ENCODE results near the gene PDCD1. TPM values are rescaled to one million over a fixed set of nuclear protein-coding genes. Genes with fewer than 3 reads are reported as not detected.

Gene PDCD1
- total and polyA plus RNA-seq, 2 of the 8 experiments (the other 6 are each of a cell fraction or from before 2014, with no cell fraction given): 0.48 to 1.1 TPM

- TF ChIP-seq GABPA (IDR thresholded peaks at IDR 0.05; ENCODE audit: borderline replicate concordance, insufficient read depth, low read length) (0 out of 2 replicates have a peak, but pooled peaks have one; percentile 14), EZH2 (IDR thresholded peaks at IDR 0.05; ENCODE audit: low read depth, low read length, severe bottlenecking) (no peak)
Observed at GRCh38 chr2:241808721-241809382, 49.8 kb downstream of the PDCD1 start, which contains the start of gene NEU4 (continued).

Measured in H1 (cell line).